Umbilical cord (tissue), 2 donors: ENCODE measurements around the gene MDGA2. TPM values are rescaled to one million over a fixed set of nuclear protein-coding genes. Genes with fewer than 3 reads are reported as not detected.
"Not testable (repeated sequence)": the region's sequence is repeated elsewhere in the genome, so short reads cannot be mapped to it uniquely, and the experiment has no call there.

ENCODE experiments used
- DNase-seq: peaks from one replicate; pipeline ENCODE4 v3.0.0-alpha.2; 2015; ENCODE audit warnings: low spot score
- total RNA-seq: library from RNA; depleted of rRNA; stranded (reverse); fragments of >200 nt; gene quantifications from one replicate; pipeline ENCODE4 v1.2.3, GENCODE V29; 2014; ENCODE audit warnings: low replicate concordance; ENCODE audit not compliant: insufficient read depth

The MDGA2 gene
- total RNA-seq, 1 donor from 2014 or later: 1.7 TPM

DNA sequence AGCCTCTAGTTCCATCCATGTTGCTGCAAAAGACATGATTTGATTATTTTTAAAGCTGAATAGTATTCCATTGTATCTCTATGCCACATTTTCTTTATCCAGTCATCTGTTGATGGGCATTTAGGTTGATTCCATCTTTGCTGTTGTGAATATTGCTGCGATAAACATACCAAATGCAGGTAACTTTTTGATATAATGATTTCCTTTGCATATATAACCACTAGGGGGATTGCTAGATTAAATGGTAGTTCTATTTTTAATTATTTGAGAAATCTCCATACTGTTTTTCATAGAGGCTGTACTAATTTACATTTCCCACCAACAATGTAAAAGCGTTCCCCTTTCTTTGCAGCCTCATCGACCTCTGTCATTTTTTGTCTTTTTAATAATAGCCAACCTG lies 342.5 kb downstream of the MDGA2 start:
- no peak for DNase-seq

DNA sequence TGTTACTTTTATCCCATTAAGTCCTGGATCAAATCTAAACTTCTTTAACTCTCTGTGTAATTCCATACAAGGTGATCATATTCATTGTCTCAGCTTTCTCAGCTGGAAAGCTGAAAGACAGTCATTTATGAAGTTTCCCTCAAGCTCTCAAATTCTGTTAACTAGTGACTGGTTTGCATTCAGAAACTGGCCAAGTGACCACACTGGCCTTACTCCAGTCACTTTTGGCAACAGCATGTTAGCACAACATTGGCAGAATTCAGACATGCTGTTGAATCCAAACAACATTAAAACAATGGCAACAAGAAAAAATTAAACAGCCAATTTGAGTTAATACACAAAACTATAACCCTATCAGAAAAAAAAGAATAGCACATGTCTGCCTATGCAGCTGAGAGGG lies 343.3 kb downstream of the MDGA2 start:
- DNase-seq: no peak

DNA sequence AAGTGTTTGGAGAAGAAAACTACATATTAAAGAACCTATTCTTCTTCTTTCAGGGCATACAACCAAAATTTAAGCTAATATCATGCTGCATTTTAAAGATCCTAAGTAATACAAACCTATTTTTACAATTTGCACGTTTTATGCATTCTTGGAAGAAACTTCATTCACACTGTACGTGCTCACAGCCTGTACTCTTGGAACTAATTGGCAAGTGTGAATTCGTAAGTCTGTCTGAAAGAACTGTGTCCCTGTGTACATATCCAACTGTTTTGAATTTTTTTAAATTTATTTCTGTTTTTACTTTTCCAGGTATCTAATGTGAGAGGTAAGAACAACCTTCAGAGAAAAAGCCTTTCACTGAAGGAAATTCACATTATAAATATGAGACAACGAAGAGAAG lies 347.0 kb downstream of the MDGA2 start:
- no peak for DNase-seq

DNA sequence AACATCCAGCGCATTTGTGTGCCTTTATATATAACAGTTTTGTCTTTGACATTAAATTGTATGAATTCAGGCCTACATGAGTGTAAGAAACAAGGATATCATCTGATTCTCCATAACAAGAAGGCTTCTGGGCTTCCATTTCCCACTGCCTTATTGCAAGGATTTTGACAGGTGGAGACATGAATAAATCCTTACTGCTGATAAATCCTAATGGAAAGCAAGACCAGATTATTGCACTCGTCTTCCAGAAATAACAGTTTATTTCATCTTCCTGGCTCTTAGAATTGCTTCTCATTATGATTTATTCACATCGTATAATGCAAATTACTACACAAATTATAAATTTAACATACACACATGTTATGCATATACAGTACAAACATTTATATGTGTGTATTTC lies 348.1 kb downstream of the MDGA2 start:
- no peak for DNase-seq

DNA sequence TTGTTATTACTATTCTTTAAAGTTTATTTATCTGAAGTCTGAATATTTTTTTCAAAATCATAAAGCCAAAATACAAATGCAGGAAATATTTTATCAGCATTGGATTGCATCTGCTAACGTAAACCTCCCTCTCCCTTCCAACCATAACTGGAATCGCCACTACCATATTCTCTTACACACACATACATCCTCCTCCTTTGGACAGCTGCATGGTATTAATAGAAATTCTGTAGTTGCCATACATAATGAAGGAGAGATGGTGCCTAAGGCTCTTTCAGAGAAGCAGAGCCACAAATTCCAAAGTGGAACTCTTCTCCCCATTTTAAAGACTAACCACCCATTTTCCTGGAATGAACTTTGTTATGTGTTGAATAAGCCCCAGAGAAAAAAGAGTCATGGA lies 352.7 kb downstream of the MDGA2 start:
- DNase-seq: no peak

DNA sequence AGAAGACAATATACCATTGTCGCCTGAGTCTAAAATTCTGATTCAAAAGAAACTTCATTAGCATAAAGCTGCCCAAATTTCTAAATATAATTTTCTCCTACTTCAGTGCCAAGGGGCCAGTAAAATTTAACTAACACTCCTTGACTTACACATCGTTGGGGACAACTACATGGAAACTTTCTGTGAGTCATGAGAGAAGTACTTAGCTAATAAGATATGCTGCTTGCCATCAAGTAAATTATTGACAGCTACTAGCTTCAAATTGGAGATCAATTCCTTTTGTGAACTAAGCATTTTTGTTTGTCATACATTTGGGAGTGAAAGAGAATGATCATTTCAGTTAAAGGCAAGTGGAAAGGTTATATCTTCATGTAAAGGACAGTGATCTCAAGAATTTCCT lies 373.3 kb downstream of the MDGA2 start:
- no peak for DNase-seq

DNA sequence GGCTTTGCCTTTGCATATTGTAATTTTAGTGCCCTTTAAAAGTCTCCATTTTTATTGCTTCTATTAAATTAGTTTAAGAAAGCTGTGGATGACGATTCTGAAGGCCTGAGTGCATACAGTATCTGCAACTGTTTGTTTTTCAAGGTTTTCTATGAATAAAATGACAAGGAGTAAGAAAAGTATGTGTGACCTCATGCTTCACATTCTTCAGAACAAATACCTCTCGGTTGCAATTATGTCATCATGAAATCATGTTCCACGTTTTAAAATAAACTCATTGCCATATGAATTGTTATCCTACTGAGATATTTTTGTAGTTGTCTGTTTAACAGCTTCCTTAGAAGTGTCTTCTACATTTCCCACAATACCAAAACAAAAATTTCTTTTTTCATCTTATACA lies 374.6 kb downstream of the MDGA2 start:
- peak; percentile 6 for DNase-seq

DNA sequence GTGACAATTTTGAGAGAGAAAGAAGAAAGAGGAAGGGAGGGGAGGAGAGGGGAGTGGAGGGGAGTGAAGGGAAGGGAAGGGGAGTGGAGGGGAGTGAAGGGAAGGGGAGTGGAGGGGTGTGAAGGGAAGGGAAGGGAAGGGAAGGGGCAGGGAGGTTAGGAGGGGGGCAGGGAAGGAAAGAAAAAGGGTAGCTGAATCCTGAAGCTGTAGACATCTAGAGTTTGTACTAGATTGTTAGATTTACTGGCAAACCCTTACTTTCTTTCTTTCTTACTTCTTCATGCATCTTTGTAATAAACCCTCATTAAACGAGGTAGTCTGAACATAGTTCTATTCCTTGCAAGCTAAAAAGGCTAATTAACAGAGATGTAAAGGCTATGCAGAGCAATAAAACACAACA lies 378.0 kb downstream of the MDGA2 start:
- no peak for DNase-seq

DNA sequence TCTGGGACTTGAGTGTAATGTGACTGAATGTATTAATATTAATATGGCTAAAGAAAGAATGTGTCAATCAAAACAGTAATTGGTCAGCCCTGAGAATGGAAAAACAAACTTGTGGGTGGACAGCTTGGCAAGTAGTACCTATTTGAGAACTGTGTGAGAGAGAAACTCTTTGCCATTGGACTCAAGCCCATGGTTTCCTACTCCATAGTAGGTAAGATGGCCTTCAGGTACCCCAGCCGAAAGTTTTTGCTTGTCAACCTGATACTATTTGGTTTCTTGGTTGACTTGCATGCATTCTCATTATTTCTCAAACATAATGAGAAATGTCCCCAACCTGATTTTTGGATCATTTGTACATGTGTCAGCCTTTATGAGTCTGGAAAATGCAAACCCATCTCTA lies 391.1 kb downstream of the MDGA2 start:
- DNase-seq: no peak

DNA sequence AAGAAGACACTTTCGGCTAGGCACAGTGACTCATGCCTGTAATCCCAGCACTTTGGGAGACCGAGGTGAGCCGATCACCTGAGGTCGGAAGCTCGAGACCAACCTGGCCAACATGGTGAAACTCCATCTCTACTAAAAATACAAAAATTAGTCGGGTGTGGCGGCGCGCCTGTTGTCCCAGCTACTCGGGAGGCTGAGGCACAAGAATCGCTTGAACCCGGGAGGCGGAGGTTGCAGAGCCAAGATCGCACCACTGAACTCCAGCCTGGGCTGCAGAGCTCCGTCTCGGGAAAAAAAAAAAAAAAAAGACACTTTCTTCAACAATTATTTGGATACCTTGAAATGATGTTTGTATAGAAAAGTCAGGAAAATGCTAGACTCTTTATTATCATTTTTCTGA lies 393.6 kb downstream of the MDGA2 start:
- not testable (repeated sequence) for DNase-seq

DNA sequence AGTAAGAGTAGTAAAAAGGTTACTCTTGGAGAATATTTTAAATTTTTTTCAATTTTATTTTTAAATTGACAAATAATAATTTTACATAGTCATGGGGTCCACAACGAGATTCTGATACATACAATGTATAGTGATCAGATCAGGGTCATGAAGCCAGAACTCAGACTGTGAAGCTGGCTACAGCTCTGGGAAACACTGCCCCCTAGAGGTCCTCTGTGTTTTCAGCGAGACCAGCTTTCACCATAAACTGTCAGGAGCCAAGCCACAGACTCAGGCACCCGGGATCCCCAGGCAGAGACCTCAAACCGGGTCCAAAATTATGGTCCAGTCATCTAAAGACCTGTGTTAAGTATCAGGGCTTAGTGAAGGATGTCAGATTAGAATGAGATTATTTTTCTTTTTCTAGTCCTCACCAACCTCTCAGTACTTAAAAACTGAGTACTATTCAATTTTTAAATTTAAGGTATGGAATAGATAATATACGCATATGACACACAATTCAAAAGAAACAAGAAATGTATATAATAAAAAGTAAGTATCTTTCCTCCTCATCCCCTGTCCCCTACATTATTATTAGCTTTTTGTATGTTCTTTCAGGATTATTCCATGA lies 397.1 kb downstream of the MDGA2 start:
- DNase-seq: peak; percentile 31

DNA sequence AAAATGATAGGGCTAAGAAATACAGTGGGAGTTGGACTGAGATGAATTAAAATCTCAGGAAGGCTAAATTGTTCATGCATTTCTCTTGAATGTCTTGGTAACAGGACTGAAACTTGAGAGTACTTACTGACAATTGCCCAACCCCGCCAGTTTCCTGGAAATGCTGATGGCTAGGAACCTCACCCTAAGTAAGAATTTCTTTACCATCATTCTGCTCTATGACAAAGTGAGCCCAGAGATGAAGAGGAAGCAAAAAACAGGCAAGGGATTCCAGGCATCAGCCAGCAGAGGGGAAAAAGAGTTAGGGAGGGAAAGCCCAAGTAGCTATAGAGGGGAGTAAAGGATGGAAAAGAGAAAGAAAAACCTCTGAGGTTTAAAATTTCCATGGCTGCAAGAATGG lies 397.7 kb downstream of the MDGA2 start:
- peak; percentile 9 for DNase-seq

DNA sequence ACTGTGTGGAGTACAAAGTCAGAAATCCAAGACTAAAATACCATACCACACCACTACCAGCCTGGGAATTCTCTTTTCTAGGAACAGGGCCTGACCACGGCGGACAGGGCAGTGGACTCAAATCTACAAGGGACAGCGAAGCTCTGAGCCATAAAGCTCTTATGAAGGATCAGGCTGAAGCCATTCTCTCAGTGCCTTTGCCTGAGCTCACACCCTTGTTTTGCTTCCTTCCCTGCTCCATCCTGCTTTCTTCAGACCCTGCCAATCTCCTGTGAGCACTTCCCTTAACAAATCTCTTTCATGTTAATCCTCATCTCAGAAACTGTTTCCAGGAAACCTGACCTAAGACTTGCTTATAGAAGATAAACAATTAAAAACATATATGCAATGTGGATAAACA lies 398.5 kb downstream of the MDGA2 start:
- DNase-seq: no peak

DNA sequence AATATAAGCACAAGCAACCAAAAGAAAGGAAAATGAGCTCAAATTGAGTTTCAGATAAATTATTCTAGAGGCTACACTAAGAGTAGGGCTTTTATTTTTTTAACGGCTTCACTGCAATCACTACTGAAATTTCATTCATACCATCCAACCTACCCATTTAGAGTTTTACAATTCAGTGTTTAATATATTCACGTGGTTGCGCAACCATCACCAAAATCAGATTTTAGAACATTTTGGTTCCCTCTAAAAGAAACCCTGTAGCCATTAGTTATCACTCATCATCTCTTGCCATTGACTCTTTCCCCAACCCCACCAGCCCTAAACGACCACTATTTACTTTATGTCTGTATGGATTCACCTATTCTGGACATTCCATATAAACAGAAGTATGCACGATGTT lies 401.5 kb downstream of the MDGA2 start:
- no peak for DNase-seq

DNA sequence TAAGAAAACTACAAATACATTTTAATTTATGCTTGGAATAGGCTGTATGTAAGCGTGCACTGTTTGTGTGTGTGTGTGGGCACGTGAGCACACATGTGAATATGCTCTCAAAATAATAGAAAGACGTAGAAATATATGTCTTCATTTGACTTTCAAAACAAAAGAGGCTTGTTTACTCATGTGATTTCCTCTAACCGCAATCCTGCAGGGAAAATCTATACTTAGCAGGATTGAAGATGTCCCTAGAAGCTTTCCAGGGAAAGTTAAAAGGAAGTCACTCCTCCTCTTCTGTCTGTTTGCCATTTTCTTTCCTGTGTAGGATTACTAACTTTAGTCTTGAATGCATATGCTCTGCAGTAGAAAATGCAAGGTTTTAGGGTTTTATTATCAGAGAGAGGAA lies 404.7 kb downstream of the MDGA2 start:
- DNase-seq: no peak

DNA sequence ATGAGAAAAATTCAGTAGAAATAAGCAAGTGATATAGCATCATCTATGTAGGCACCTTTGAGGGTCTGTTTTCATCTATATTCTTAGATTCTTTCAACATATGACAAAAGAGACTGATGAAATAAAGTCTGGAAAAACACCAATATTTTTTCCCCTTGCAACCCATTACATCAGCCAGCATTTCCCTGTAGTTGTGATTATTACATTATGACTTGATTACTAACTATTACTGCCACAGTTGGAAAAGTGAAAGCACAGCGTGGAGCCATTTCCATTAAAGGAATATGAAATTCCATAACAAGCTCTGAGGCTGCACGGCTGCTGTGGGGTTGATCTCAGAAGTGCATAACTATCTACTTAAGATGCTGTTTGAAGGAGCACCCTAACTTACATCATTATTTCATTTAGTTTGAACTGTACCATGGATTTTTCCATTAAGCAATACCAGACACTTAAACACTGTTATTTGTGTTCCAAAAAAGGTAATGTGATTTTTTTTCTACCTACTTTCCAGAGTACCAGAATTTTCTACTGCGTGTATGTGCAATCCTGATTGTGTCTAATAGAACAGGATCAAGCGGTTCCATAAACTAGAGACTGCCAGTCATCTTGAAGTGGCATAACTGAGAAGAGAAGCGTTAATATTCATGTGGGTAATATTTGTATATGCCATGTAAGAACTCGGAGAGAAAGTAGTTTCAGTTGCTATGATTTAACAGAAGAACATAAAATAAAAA lies 405.5 kb downstream of the MDGA2 start:
- DNase-seq: no peak

DNA sequence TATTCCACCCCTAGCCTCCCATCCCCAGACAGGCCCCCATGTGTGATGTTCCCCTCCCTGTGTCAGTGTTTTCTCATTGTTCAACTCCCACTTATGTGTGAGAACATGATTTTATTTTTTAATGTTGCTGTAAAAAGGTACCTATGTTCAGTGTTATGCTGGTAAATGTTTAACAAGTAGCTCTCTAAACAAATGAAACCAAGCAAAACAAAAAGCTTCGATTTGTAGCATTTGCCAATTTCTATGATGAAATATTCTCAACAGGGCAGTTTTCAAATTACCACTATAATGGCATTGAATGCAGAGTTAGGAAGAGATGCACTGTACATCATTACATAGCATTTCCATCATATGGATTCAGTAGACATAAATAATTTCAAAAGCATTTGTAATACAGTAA lies 410.6 kb downstream of the MDGA2 start:
- no peak for DNase-seq

DNA sequence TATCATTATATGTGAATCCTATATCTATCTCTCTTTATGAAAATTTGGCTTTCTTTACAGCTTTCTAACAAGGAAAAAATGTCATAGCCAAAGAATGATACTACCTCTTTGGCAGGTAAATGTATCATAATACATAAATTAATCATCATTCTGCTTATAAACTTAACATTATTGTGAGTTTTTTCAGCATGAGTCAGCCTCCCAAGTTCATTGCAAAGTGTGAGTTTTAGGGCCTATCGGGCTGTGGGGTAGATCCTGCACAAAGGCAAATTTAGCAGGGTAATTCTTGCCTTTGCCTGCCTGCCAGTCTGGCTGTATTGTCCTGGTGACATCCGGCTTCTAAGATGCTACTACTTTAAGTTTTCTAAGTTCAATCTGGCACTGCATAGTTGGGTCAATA lies 412.6 kb downstream of the MDGA2 start:
- no peak for DNase-seq

DNA sequence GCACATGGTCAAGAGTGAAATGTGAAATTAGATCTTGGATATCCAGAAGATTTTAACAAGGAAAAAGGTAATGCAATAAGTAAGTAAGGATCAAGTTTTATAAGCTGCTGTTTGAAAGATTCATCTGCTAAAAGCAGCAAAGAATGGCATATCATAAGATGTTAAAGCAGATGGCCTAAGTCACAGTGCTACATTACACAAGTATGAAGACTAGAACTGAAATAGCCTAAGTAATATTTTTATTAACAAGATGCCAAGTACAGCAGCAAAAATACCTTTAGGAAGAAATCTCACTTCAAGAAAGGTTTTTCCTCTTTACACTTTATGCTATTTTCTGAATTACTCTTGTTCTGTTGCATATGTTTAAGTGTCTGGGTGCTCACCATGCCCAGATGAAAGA lies 414.1 kb downstream of the MDGA2 start:
- no peak for DNase-seq

DNA sequence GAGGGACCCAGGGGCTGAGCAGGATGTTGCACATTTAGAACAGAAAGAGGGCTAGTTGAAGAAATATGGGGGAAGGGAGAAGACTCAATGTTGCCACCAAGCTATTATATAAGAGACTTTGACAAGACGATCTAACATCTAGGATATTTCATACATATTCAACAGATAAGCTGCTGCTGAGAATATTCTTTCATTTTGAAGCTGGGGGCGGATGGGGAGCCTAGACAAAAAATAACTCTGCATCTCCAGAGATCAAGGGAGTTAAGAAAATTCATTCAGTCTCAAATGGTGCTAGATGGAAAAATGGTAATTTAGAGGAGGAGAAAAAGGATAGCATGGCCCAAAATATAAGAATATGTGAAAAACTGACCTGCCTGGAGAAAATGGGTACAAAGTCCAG lies 415.6 kb downstream of the MDGA2 start:
- DNase-seq: no peak

DNA sequence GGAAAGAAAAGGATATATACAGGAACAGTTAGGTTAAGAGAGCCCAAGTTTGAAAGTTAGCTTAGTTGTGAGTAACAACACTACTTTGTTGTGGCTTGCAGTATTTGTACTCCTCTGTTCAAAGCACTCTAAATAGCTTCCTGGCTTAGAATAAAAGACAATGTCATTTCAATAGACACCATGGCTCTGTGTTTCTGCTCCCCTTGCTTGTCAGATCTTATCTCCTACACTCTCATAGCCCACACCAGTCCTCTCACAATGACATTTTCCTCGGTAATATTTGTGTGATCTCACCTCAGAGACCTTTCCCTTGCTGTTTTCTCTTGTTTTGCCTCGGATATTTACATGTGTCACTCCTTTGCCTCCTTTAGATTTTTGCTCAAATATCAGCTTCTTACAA lies 418.4 kb downstream of the MDGA2 start:
- DNase-seq: no peak

DNA sequence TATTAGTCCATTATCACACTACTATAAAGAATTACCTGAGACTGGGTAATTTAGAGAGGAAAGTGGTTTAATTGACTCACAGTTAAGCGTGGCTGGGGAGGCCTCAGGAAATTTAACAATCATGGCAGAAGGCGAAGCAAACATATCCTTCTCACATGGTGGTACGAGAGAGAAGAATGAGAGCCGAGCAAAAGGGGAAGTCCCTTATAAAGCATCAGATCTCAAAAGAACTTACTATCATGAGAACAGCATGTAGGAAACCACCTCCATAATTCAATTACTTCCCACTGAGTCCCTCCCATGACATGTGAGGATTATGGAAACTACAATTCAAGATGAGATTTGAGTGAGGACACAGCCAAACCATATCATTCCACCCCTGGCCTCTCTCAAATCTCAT lies 422.6 kb downstream of the MDGA2 start:
- DNase-seq: no peak

DNA sequence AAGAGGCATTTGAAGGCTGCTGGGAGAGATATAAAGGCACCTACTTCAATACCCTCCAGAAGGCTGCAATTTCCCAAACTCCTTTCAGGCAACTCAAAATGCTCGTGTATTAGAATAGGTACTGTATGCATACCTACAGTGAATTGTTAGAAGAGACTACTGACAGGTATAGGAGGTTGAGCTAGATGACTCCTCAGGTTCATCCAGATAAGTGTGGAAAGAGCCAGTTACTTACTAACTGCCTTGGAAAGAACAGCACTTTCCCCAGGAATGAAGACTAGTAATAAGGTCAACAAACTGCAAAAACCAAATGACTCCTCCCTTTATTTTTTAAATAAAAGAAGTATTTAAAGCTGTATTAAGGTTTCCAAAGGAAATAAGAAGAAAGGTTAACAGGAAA lies 429.0 kb downstream of the MDGA2 start:
- no peak for DNase-seq

DNA sequence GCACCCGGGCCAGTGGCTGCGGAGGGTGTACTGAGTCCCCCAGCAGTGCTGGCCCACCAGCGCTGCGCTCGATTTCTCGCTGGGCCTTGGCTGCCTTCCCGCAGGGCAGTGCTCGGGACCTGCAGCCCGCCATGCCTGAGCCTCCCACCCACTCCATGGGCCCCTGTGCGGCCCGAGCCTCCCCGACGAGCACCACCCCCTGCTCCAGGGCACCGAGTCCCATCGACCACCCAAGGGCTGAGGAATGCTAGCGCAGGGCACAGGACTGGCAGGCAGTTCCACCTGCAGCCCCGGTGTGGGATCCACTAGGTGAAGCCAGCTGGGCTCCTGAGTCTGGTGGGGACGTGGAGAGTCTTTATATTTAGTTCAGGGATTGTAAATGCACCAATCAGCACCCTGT lies 432.8 kb downstream of the MDGA2 start:
- not testable (repeated sequence) for DNase-seq
